HCEC 1CT (cell line): ENCODE results near the gene IL24.
A peak's percentile ranks its signal among the peaks of the same experiment; 100 is the strongest.
"Not testable (repeated sequence)": the region's sequence is repeated elsewhere in the genome, so short reads cannot be mapped to it uniquely, and the experiment has no call there.

Source experiments
- DNase-seq: peaks from one replicate; pipeline ENCODE4 v3.0.0-alpha.2; 2017

Gene IL24

GRCh38 chr1:206905295-206906164, 8.3 kb downstream of the IL24 start:
- peak; percentile 95 for DNase-seq

- no peak for DNase-seq
Observed at GRCh38 chr1:206907304-206907991, 10.2 kb downstream of the IL24 start.

GRCh38 chr1:206908038-206908437, 10.8 kb downstream of the IL24 start:
- DNase-seq: no peak

GRCh38 chr1:206909161-206909882, 12.1 kb downstream of the IL24 start:
- DNase-seq: no peak

GRCh38 chr1:206909883-206910318, 12.7 kb downstream of the IL24 start:
- peak; percentile 1 for DNase-seq

GRCh38 chr1:206911064-206911663, 13.9 kb downstream of the IL24 start:
- peak; percentile 64 for DNase-seq

GRCh38 chr1:206912445-206913095, 15.3 kb downstream of the IL24 start:
- DNase-seq: peak; percentile 68

- no peak for DNase-seq
Observed at GRCh38 chr1:206913766-206914537, 16.7 kb downstream of the IL24 start.

- DNase-seq: no peak
Observed at GRCh38 chr1:206915030-206915735, 17.9 kb downstream of the IL24 start.

- no peak for DNase-seq
Observed at GRCh38 chr1:206916000-206916709, 18.9 kb downstream of the IL24 start.

GRCh38 chr1:206918076-206918475, 20.8 kb downstream of the IL24 start:
- no peak for DNase-seq

- no peak for DNase-seq
Observed at GRCh38 chr1:206921772-206922265, 24.6 kb downstream of the IL24 start, which contains the start of gene FCMR. FCMR (minus strand) TSS chr1:206921941; CDS start chr1:206921854, 87 bp downstream.

- DNase-seq: no peak
Observed at GRCh38 chr1:206922524-206922923, 25.3 kb downstream of the IL24 start.

GRCh38 chr1:206923009-206923960, 26.0 kb downstream of the IL24 start:
- no peak for DNase-seq

- not testable (repeated sequence) for DNase-seq
Observed at GRCh38 chr1:206923961-206924557, 26.8 kb downstream of the IL24 start.

GRCh38 chr1:206924592-206925105, 27.4 kb downstream of the IL24 start:
- no peak for DNase-seq

GRCh38 chr1:206925106-206925736, 28.0 kb downstream of the IL24 start:
- no peak for DNase-seq

- no peak for DNase-seq
Observed at GRCh38 chr1:206926286-206926685, 29.0 kb downstream of the IL24 start.
